Progenitor cell of endocrine pancreas (in vitro differentiated cells): ENCODE measurements around the gene SLC8A2. TPM values are rescaled to one million over a fixed set of nuclear protein-coding genes. Genes with fewer than 3 reads are reported as not detected.

Experiments used
- DNase-seq: peaks from one replicate; pipeline ENCODE4 v3.0.0; 2021; ENCODE audit warnings: low spot score; ENCODE audit not compliant: unreplicated experiment
- H3K27ac Mint-ChIP-seq: 2 replicates; pipeline ENCODE4 v1.8.0; 2021; ENCODE audit warnings: mild to moderate bottlenecking, moderate library complexity, mixed read lengths
- H3K27me3 Mint-ChIP-seq: 2 replicates; pipeline ENCODE4 v1.8.0; 2021; ENCODE audit warnings: mixed read lengths
- H3K36me3 Mint-ChIP-seq: 2 replicates; pipeline ENCODE4 v1.8.0; 2022; ENCODE audit warnings: mixed read lengths; ENCODE audit not compliant: insufficient read depth
- H3K4me1 Mint-ChIP-seq: 2 replicates; pipeline ENCODE4 v1.8.0; 2021; ENCODE audit warnings: low read depth, mixed read lengths
- H3K4me3 Mint-ChIP-seq: 2 replicates; pipeline ENCODE4 v1.8.0; 2021; ENCODE audit warnings: low read depth, mild to moderate bottlenecking, moderate library complexity, mixed read lengths
- H3K9me3 Mint-ChIP-seq: 2 replicates; pipeline ENCODE4 v1.8.0; 2021; ENCODE audit warnings: low read depth, mixed read lengths
- total RNA-seq: library from RNA; stranded (reverse); gene quantifications from 2 replicates; pipeline ENCODE4 v1.2.1, GENCODE V29; 2021
- TF ChIP-seq, protein P1 (sequence below): fragments of 200-600 bp; sonication (generic); IDR thresholded peaks from one replicate; pipeline ENCODE4 v1.5.0; 2021; ENCODE audit warnings: antibody characterized with exemption, mild to moderate bottlenecking; ENCODE audit not compliant: unreplicated experiment

Gene SLC8A2
- total RNA-seq, 1 donor from 2014 or later, result 1.2 TPM

DNA sequence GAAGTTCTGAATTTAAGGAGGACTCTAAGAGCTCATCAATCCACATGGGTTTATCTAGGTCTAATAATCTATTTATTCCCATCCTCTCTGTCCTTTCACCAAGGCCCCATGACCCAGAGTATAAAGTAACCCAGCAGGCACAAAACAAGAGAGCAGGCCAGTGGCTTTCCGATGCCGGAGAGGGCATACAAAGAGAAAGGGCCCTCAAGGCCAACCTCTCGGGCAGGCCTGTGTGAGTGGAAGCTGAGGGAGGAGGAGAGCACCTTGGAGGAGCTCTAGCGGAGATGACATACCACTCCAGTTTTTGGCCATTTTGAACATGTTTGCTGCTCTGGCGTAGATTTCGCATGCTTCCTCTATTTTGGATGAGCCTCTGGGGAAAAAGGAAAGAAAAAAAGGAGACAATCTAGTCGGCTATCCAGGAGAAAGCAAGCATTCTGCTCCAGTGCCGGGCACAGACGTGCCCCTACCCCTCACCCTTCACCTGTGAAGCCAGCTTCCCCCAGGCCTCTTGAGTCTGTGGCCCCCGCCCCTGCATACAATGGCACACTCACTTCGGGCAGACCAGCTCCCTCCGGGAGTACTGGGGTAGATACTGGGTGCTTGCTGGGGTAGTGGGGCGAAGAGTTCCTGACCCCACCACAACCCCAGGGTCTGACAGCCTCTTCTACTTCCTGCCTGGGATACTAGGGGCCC, 31.6 kb upstream of the SLC8A2 start:
- Mint-ChIP-seq H3K27ac (no peak overlapping the region), H3K36me3 (peaks cover 2% of the 10 kb centered on the region), H3K4me3 (no peak overlapping the region)

DNA sequence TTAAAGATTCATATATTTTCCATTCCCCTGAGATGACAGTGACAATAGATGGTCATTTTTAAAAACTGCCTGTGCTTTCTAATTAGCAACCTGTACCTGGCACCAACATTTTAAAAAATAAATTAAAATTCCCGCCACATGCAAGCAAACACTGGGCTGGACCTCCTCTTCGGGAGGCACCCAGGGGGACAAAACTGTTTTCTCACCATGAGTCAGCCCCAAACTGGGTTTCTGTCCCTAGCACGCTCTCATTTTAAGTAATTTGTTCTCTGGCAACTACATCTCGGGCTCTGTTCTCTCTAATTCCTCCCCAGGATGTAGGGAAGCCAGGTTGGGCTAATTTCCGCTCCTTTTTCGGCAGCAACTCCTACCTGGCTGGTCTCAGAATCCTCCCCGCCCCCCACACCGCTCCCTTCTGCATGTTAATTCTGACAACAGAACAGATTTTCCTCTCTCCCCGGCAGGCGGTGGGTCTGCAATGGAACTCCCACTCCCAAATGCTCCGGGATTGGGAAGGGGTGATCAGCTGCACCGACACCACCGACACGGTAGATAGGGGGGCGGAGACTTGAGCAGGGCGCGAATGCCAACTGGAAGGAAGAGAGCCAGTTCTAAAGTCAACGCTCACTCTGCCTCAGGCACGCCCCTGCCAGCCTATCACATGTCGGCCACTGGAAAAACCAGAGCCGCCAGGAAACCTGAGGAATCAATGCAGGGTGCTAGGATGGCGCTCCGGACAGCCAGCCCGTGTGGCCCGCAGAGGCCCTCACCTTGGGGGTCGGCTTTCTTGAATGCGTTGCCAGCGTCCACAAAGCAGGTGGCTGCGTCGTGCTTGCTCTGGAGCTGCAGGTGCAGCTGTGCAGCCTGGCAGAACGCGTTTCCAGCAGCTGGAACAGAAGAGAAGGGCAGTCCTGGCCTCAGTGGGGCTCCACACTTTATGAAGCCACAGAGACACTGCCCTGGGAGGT, 28.5 kb upstream of the SLC8A2 start:
- H3K27ac Mint-ChIP-seq, result no peak overlapping the region
- no peak for DNase-seq
- H3K27me3 Mint-ChIP-seq, result no peaks in the 10 kb centered on the region
- TF ChIP-seq, protein P1, sequence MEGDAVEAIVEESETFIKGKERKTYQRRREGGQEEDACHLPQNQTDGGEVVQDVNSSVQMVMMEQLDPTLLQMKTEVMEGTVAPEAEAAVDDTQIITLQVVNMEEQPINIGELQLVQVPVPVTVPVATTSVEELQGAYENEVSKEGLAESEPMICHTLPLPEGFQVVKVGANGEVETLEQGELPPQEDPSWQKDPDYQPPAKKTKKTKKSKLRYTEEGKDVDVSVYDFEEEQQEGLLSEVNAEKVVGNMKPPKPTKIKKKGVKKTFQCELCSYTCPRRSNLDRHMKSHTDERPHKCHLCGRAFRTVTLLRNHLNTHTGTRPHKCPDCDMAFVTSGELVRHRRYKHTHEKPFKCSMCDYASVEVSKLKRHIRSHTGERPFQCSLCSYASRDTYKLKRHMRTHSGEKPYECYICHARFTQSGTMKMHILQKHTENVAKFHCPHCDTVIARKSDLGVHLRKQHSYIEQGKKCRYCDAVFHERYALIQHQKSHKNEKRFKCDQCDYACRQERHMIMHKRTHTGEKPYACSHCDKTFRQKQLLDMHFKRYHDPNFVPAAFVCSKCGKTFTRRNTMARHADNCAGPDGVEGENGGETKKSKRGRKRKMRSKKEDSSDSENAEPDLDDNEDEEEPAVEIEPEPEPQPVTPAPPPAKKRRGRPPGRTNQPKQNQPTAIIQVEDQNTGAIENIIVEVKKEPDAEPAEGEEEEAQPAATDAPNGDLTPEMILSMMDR, result no peak
- no peaks in the 10 kb centered on the region for H3K4me1 Mint-ChIP-seq
- H3K9me3 Mint-ChIP-seq, result no peaks in the 10 kb centered on the region
- H3K36me3 Mint-ChIP-seq, result peaks cover 4% of the 10 kb centered on the region
- no peak overlapping the region for H3K4me3 Mint-ChIP-seq

More for the DNA sequence above, 31.6 kb upstream of the SLC8A2 start:
- no peaks in the 10 kb centered on the region for H3K9me3 Mint-ChIP-seq
- no peaks in the 10 kb centered on the region for H3K27me3 Mint-ChIP-seq
- TF ChIP-seq, protein P1, result no peak
- no peak for DNase-seq
- H3K4me1 Mint-ChIP-seq, result no peaks in the 10 kb centered on the region

DNA sequence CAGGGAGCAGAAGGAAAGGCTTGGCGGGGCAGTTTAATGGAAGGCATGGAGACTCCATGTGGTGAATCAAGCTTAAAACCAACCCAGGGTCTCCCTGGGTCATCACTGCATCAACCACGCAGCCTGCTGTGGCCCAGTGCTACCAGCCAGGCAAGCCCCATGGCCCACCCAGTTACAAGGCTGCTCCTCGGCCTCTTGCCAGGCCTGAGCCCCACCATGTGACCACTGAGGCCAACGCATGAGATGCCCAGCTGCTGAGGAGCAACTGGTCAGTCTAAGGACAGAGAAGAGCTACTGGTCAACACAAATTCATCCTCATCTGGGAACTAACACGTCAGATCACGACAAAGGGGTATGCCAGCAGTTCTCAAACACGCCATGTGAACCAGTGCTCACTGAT, 27.7 kb upstream of the SLC8A2 start:
- TF ChIP-seq, protein P1, result no peak
- no peaks in the 10 kb centered on the region for H3K9me3 Mint-ChIP-seq
- peaks cover 4% of the 10 kb centered on the region for H3K36me3 Mint-ChIP-seq
- no peaks in the 10 kb centered on the region for H3K4me1 Mint-ChIP-seq
- DNase-seq, result no peak
- H3K27ac Mint-ChIP-seq, result no peak overlapping the region
- no peak overlapping the region for H3K4me3 Mint-ChIP-seq
- no peaks in the 10 kb centered on the region for H3K27me3 Mint-ChIP-seq

DNA sequence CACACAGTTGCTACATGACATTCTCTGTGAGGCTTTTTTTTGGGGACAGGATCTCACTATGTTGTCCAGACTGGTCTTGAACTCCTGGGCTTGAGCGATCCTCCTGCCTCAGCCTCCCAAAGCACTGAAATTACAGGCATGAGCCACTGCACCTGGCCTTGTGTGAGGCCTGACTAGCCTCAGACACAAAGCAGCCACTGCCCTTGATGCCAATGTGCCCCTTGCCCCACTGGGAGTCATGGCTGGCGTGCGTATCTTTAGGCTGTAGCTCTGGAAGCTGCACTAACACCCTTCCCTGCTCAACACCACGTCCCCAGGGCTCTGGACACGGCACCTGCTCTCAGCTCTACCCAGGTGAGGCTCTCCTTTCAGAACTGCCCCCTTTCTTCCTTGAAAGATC, 26.9 kb upstream of the SLC8A2 start:
- H3K4me3 Mint-ChIP-seq, result no peak overlapping the region
- no peaks in the 10 kb centered on the region for H3K9me3 Mint-ChIP-seq
- no peak overlapping the region for H3K27ac Mint-ChIP-seq
- no peaks in the 10 kb centered on the region for H3K4me1 Mint-ChIP-seq
- peaks cover 4% of the 10 kb centered on the region for H3K36me3 Mint-ChIP-seq
- no peaks in the 10 kb centered on the region for H3K27me3 Mint-ChIP-seq
- TF ChIP-seq, protein P1, result no peak
- no peak for DNase-seq

DNA sequence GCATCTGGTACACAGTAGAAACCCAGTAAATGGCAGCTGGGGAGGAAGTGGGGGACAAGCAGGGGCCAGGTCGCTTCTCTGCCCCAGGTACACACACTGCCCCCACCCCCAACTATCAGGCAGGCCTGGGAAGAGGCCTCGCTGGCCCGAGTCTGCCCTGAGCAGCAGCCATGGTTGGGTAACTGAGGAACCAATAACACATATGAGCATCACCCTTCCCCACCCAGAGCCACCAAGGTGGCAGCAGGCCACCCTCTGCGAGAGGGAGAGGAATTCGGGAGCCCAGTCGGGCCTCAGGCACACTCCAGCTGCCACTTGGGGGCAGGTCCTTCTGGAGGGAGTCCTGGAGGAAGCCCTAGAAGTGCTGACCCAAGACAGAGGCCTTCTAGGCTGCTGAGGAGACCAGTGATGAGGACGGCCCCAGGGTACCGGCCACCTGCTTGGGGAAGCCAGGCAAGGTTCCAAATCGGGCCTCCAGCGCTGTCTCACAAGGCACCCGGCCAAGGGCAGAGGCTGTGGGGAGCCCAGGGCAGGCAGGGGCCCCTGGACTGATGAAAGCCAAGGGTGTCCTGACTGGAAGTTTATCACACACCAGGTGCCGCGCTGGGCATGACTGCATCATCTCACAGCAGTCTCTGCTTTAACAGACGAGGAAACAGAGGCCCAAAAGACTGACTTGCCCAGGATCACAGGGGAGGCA, 26.3 kb upstream of the SLC8A2 start:
- Mint-ChIP-seq H3K27ac (no peak overlapping the region), H3K4me1 (no peaks in the 10 kb centered on the region), H3K27me3 (no peaks in the 10 kb centered on the region), H3K9me3 (no peaks in the 10 kb centered on the region), H3K36me3 (peaks cover 4% of the 10 kb centered on the region), H3K4me3 (no peak overlapping the region)
- no peak for DNase-seq
- TF ChIP-seq, protein P1, result no peak
